Activated CD4-positive, CD25-positive, alpha-beta regulatory T cell (primary cell): ENCODE results near the gene JCAD.

ENCODE experiments used
- DNase-seq, 4 experiments: peaks; one replicate each; lab custom pipeline; 2025; lab: John Stamatoyannopoulos, UW

JCAD gene

DNA sequence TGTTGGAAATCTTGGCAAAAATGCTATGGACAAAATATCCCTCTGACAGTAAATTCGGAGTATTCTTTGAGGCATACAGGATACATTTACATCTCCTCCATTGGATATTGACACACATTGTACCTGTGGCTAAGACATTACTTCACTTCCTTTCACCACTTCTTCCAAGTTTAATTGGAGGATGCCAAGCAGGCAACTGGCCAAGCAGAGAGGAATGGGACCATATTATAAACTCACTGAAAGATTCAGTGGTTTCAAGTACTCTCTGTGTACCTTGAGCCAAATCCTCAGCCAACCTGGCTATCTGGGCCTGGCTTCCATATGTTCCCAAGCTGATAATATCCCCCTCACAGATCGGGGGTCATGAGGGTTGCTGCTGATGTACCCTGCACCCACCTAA, 14.7 kb upstream of the JCAD start:
- DNase-seq, result no peak

DNA sequence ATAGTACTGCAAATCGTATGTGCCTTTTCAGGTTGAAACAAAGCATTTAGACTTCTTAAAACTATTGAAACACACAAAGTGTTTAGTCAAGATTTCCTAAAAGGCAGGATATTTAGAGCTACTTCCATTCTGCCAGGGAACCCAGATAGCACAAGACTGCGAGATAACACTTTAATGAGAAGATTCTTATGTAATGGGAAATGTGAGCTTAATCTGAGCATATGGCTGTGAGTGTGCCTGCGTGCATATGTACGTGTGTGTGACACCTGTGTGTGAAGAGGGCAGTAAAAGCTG, 14.3 kb upstream of the JCAD start:
- no peak for DNase-seq

DNA sequence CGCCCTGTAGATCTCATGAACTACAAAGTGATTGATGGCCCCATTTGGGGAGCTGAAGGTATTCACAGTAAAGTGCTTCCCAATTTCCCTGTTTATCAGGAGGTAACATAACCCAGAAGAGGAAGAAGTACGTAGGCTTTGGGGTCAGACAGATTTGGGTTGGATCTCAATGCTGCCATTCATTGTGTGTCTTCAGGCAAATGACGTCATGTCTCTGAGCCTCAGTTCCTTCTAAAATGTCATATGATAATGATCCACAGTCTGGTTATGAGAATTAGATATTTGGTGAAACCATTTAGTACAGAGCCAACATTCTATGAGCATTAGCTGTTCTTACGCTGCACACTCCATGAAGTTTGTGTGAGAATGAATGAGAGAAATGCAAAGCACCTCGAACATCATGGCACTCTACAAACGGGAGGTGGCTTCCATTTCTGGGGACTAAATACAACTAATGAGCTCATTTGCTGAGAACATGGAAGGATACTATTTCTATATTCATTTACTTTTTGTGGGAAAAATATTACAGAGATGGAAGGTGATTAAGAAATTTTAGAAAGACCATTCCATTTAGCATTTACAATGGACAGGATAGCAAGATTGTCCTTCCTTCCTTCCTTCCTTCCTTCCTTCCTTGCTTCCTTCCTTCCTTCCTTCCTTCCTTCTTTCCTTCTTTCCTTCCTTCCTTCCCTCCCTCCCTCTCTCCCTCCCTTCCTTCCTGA, 13.8 kb upstream of the JCAD start:
- no peak for DNase-seq

DNA sequence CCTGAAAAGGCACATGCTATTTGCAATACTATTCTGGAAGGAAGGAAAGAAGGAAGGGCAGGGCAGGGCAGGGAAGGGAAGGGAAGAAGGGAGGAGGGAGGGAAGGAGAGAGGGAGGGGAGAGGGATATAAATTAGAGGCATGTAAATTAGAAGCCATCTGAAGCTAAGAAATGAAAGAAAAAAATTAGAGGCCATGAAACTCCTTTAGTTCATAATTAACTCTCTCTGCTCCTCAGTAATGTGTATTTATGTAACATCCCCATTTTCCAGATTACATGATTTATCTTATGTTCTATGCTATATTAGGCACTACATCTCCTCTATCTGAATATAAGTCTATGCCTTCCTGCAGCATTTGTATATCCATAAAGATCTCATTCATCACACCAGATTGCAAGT, 12.7 kb upstream of the JCAD start:
- DNase-seq, result no peak

DNA sequence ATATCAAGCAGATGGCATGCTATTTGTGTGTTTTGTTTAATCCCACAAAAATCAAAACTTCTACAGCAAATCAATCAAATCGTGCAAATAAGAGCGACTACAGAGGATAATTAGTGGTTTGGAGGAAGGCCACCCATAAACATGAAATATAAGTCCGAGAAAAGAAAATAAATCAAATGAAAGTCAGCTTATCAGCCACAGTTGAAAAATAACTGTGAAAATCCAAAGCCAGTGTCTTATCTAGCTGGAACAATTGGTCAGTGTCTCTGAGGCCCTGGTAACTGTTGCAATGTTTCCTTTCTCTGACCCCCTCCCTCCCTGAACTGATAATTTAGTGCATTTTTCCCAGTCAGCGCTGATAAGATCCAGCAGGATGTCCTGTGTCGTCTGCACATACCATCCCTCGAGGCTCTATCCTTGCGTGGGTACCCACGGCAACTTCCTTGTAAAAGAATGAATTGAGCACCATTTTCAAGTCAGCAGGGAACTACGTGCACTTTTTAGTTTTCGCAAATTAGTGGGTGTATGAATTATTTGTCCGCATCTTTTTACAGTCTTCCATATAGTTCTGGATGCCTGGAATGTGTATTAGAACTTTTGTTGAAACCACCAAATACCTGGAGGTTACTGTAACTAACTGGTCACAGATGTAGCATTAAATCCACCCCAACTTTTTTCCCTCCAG, 10.8 kb upstream of the JCAD start:
- DNase-seq, result no peak

GRCh38 chr10:30068492-30069223, 9.3 kb upstream of the JCAD start:
- DNase-seq, result no peak

DNA sequence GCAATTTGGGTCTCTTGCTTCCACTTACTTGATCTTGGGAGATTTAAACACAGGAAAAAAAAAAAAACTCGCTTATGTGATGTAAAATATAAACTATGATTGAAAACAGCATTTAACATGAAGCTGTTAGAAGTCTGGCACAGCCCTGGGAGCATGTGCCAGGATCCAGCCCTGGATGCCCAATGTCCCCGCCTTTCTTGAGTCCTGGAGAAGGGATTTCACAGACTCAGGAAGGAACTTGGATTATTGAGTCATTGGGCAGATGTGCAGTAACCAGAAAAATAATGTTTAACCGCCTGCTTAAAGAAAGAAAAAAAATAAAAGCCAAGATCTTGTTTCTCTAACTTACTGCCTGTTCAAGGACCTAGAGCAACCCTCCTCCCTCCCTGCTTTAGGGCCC, 3.7 kb upstream of the JCAD start:
- DNase-seq, result no peak

- DNase-seq, result no peak
Observed at GRCh38 chr10:30062582-30062981, 3.2 kb upstream of the JCAD start.

DNA sequence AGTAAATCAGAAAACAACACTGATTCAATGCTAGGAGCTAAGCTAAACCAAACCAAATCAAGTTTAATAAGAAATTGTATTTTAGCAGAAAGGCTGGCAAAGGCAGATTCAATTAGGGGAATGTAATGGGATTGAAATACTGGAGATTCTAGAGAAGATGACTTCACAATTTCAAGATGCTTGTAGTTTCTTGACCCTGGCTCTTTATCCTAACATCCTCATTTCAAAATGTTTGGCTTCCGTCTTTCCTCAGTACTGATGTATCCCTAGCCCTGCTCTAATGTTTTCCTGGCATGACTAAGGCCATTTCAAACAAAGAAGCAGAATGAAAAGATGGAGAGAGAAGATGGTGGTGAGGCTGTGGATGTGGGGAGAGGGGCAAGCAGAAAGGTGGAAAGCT, 2.7 kb upstream of the JCAD start:
- no peak for DNase-seq

- DNase-seq, result no peak
Observed at GRCh38 chr10:30058570-30059132, 735 bp downstream of the JCAD start.

DNA sequence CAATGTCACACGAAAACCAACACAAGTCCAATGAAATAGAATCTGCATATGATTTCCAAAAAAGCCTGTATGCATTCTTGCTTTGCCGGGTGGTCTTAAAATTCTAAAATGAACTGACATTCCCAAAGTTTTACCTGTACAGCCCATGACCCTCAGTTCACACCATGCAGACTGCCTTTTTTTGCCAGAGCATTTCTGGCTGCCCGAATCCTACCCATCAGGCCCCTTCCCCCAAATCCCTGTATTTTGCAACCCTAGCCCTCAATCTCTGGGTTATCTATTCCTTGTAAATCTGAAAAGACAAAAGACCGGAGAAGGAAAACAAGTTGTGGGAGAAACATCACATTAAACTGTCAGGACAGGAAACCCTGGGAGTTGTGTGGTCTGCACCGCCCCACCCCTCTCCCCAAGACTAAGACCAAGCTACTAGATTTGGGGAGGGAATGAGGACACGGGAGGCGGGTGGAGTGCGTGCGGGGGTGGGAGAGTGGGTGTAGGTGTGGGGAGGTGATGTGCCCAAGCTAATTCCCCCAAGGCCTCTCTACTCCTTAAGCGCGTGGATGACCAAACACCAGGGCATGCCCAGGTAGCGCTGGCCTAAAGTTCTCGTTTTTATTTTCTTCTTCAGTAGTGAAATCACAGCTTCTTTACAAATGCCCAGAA, 1.4 kb downstream of the JCAD start:
- DNase-seq, result no peak

DNA sequence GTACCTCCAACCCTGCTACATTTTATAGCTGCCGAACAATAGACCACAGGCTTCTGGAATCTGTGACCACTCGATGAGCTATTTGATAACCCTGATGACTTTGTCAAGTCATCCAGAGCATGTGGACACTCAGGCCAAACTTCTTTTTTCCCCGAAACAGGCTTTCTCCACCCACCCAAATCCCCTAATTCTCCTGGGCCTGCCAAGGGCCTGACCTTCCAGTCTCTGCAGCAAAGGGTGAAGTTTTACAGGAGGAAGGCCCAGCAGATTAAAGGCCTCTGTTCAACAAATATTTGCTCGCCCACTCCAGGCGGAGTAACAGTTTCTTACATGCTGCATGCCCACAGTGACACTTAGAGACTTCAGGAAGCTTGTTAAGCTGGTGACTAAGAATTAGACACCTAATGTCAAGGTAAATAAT, 2.0 kb downstream of the JCAD start:
- DNase-seq, result no peak

GRCh38 chr10:30056767-30057355, 2.5 kb downstream of the JCAD start:
- DNase-seq, result no peak

- DNase-seq, result no peak
Observed at GRCh38 chr10:30056281-30056680, 3.1 kb downstream of the JCAD start.

DNA sequence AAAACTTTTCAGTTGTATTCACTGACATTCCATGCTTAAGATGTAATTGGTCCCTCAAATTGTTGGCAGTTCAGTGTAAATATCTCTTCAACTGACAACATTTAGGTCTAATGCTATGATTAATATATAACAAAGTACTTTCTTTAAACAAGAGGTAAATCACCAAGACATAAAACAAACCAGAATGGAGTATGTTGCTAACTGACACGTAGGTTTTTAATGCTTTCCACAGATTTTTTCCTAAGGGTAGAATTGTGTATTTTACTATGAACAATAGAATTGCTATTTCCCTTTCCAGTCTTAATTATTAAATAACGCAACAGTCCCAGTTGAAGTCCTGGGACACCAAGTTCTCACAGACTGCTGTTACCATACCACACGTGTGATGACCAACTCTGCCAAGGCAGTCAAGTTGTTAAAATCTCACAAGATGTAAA, 4.1 kb downstream of the JCAD start:
- DNase-seq, result no peak

- DNase-seq, result no peak
Observed at GRCh38 chr10:30052062-30052461, 7.3 kb downstream of the JCAD start.

DNA sequence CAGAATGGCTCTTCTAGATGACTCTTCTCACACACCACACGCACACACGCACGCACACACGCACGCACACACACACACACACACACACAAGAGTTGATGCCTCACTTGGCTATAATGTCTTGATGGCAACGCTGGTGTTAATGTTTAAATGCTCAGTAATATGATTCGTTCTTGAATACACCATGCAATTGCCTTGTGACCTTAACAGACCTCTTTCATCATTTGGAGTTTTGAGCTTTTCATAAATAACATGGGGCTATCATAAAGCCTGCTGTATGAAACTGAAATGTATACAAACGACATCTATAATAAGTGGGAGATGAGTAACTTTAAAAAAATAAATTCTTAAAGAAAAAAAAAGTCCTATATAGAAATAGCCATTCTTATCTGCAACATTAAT, 8.2 kb downstream of the JCAD start:
- DNase-seq, result no peak

DNA sequence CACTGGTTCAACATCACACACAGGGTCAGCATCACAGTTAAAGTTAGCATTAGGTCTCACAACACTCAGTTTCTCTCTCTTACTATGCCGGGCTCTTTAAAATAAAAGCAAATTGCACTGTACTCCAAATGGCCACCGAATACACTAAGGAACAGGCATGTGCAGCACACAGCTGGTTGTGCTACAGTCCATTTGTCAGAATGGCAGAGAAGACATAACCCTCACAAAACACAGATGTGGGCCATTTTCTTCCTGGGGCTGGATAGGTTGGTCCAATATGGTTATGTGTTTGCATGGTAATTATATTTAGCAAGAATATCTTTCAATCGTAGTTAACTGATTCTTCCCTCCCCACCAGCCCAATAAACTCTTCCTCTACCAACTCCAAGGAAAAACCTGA, 9.0 kb downstream of the JCAD start:
- no peak for DNase-seq

DNA sequence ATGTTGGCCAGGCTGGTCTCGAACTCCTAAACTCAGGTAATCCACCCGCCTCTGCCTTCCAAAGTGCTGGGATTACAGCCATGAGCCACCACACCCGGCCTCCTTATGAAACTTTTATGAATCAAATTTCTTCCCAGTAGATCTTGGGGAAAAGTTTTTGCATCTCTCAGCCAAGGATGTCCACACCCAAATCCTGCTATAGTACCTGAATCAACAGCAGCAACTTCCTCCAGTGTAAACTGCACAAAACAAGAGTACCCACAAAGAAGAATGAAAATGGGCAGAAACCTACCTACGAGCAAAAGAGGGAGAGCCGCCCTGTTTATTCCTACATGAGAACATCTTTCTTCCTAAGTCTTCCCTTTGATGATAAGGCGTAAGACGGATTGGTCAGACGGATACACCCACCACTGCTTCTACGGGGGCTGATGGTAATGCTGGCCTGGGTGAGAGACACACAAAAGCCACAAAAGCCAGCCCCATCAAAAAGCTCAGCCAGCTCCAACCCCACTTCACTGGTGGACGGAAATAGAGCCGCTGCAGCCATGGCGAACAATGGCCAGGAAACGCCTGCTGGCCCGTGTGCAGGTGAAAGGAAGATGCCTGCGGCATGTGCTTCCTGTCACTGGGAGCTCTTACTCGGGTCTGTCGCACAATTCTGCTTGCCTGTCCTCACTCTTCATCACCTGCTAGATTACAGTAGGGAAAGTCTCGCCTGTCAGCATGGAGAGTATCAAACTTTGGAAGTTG, 10.4 kb downstream of the JCAD start:
- DNase-seq, result no peak

DNA sequence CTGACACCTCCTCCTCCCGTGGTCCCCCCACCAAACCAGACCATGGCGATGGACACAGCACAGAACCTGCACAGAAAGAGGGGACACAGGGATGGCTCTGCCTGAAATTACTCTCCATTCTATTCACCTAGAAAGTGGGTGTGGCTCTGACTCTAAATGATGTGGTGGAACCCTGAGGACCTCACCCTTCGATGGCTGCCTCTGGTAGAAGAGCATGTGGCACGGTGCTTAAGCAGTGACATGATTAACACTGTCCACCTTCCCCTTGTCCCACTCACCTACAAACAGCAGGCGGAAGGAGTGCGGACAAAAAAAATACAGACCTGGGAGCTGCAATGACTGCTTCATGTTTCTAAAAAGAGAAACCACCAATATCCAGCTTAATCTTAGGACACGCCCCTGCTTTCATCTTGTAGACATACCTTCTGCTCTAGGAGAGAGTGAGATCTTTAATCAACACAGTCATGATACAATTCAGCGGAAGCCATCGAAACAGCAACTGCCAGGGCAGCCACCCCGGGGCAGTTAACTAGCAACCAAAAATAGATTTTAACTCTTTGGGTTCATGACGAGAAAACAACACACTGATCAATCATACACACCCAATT, 11.4 kb downstream of the JCAD start:
- no peak for DNase-seq

DNA sequence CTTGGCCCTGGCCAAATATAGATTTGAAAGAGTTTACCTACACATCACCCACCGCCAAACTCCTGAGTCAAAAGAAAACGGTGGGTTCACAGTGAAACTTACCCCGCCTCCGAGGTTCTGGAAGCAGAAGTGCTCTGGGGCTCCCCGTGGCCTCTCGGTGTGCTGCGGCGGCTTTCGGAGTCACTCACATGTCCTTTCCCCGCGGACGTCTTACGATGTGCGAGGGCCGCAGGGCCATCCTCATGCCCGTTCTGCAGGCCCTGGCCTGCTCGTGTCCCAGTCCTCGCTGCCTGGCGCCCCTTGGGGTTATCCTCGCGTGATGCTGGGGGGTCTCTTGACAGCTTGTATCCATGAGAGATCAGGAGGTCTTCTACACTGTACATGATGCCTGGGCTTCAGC, 12.0 kb downstream of the JCAD start:
- no peak for DNase-seq
